SJCRH30 (cell line): ENCODE data around the gene PLEKHA4. TPM values are rescaled to one million over a fixed set of nuclear protein-coding genes. Genes with fewer than 3 reads are reported as not detected.
"Not testable (repeated sequence)": the region's sequence is repeated elsewhere in the genome, so short reads cannot be mapped to it uniquely, and the experiment has no call there.

Experiments used
- DNase-seq, 2 experiments: peaks; one replicate each; pipeline ENCODE4 v3.0.0-alpha.2; 2015 to 2020
- H3K27ac ChIP-seq: fragments of 250-450 bp; sonication (Bioruptor Pico); 2 replicates; pipeline ENCODE4 v1.5.1; 2020; ENCODE audit warnings: mild to moderate bottlenecking, moderate library complexity
- H3K27me3 ChIP-seq: fragments of 250-450 bp; sonication (Bioruptor Pico); 2 replicates; pipeline ENCODE4 v1.5.1; 2020; ENCODE audit warnings: mild to moderate bottlenecking, moderate library complexity
- H3K36me3 ChIP-seq: fragments of 250-450 bp; sonication (Bioruptor Pico); 2 replicates; pipeline ENCODE4 v1.5.1; 2020; ENCODE audit warnings: mild to moderate bottlenecking, moderate library complexity
- H3K4me1 ChIP-seq: fragments of 250-450 bp; sonication (Bioruptor Pico); 2 replicates; pipeline ENCODE4 v1.5.1; 2020; ENCODE audit warnings: mild to moderate bottlenecking, moderate library complexity
- H3K4me3 ChIP-seq: fragments of 250-450 bp; sonication (Bioruptor Pico); 2 replicates; pipeline ENCODE4 v1.5.1; 2020; ENCODE audit warnings: mild to moderate bottlenecking, moderate library complexity
- H3K9me3 ChIP-seq: fragments of 250-450 bp; sonication (Bioruptor Pico); replicated peaks from 2 replicates; pipeline ENCODE4 v1.5.1; 2020; ENCODE audit warnings: mild to moderate bottlenecking, moderate library complexity
- total RNA-seq: library from RNA; depleted of rRNA; stranded (reverse); fragments of >200 nt; shearing (Covaris generic); gene quantifications from 2 replicates; pipeline ENCODE4 v1.2.3, GENCODE V29; 2014; rRNA removed

PLEKHA4 gene
- total RNA-seq, 1 experiment from 2014 or later = 19.3 TPM

GRCh38 chr19:48795685-48796070 lies 72.7 kb downstream of the PLEKHA4 start:
- H3K4me1 ChIP-seq = peaks cover 22% of the 10 kb centered on the region
- H3K4me3 ChIP-seq = no peak overlapping the region
- no peaks in the 10 kb centered on the region for H3K27me3 ChIP-seq
- peak overlapping the region; percentile 22 for H3K27ac ChIP-seq
- no peak for DNase-seq
- no peaks in the 10 kb centered on the region for H3K36me3 ChIP-seq
- H3K9me3 ChIP-seq = no peaks in the 10 kb centered on the region

GRCh38 chr19:48795055-48795684 lies 73.2 kb downstream of the PLEKHA4 start:
- Histone ChIP-seq H3K27ac (peak overlapping the region; percentile 22), H3K4me3 (peak overlapping the region; percentile 56), H3K36me3 (no peaks in the 10 kb centered on the region), H3K9me3 (no peaks in the 10 kb centered on the region), H3K4me1 (peaks cover 22% of the 10 kb centered on the region), H3K27me3 (no peaks in the 10 kb centered on the region)
- DNase-seq = peak; percentile 91 to 95

- no peaks in the 10 kb centered on the region for H3K36me3 ChIP-seq
- no peak for DNase-seq
- H3K27ac ChIP-seq = no peak overlapping the region
- H3K27me3 ChIP-seq = no peaks in the 10 kb centered on the region
- H3K4me1 ChIP-seq = peaks cover 15% of the 10 kb centered on the region
- H3K9me3 ChIP-seq = no peaks in the 10 kb centered on the region
- no peak overlapping the region for H3K4me3 ChIP-seq
These were observed 74.1 kb downstream of the PLEKHA4 start for GRCh38 chr19:48794291-48794690.

- Histone ChIP-seq H3K4me3 (no peak overlapping the region), H3K27me3 (no peaks in the 10 kb centered on the region), H3K9me3 (no peaks in the 10 kb centered on the region), H3K27ac (no peak overlapping the region), H3K36me3 (no peaks in the 10 kb centered on the region), H3K4me1 (peaks cover 5% of the 10 kb centered on the region)
- no peak for DNase-seq
These were observed 75.1 kb downstream of the PLEKHA4 start for GRCh38 chr19:48793271-48793670.

GRCh38 chr19:48787331-48787730 lies 81.1 kb downstream of the PLEKHA4 start:
- H3K9me3 ChIP-seq, H3K4me1 ChIP-seq, H3K27ac ChIP-seq, DNase-seq, H3K4me3 ChIP-seq, H3K36me3 ChIP-seq, H3K27me3 ChIP-seq: not testable (repeated sequence)

Other genes starting within 250 kb of the PLEKHA4 start
- gene RPL18, start 249.4 kb downstream of the PLEKHA4 start, total RNA-seq = 1,609 and 2,008 TPM in 2 replicates
- 13.1 and 17.4 TPM in 2 replicates for gene SPHK2, start 249.1 kb downstream of the PLEKHA4 start, total RNA-seq
- 23.9 and 24.4 TPM in 2 replicates for gene DBP, start 231.2 kb downstream of the PLEKHA4 start, total RNA-seq
- gene CA11, start 222.4 kb downstream of the PLEKHA4 start, total RNA-seq = 10.7 and 11.8 TPM in 2 replicates
- 151 and 155 TPM in 2 replicates for gene NTN5, start 195.6 kb downstream of the PLEKHA4 start, total RNA-seq
- 0.08 and 0.30 TPM in 2 replicates for gene FUT2, start 172.6 kb downstream of the PLEKHA4 start, total RNA-seq
- gene MAMSTR, start 148.9 kb downstream of the PLEKHA4 start, total RNA-seq = 19.5 and 24.5 TPM in 2 replicates
- gene RASIP1, start 128.0 kb downstream of the PLEKHA4 start, total RNA-seq = 0.99 and 1.5 TPM in 2 replicates
- gene IZUMO1, start 121.7 kb downstream of the PLEKHA4 start, total RNA-seq = not detected in 2 replicates
- gene FUT1, start 116.0 kb downstream of the PLEKHA4 start, total RNA-seq = not detected in 2 replicates
- gene FGF21, start 113.1 kb downstream of the PLEKHA4 start, total RNA-seq = not detected in 2 replicates
- gene BCAT2, start 57.6 kb downstream of the PLEKHA4 start, total RNA-seq = 31.7 and 36.0 TPM in 2 replicates
- not detected in 2 replicates for gene HSD17B14, start 32.1 kb downstream of the PLEKHA4 start, total RNA-seq
- 11.1 and 12.5 TPM in 2 replicates for gene PPP1R15A, start 3.8 kb upstream of the PLEKHA4 start, total RNA-seq
- not detected in 2 replicates for gene TULP2, start 30.1 kb upstream of the PLEKHA4 start, total RNA-seq
- 91.2 and 97.1 TPM in 2 replicates for gene NUCB1, start 31.7 kb upstream of the PLEKHA4 start, total RNA-seq
- not detected in 2 replicates for gene DHDH, start 65.1 kb upstream of the PLEKHA4 start, total RNA-seq
- 49.1 and 56.9 TPM in 2 replicates for gene BAX, start 86.3 kb upstream of the PLEKHA4 start, total RNA-seq
- gene FTL, start 96.7 kb upstream of the PLEKHA4 start, total RNA-seq = 1,133 and 1,259 TPM in 2 replicates
- gene GYS1, start 124.7 kb upstream of the PLEKHA4 start, total RNA-seq = 38.9 and 42.8 TPM in 2 replicates
- 139 and 152 TPM in 2 replicates for gene RUVBL2, start 125.3 kb upstream of the PLEKHA4 start, total RNA-seq
- gene LHB, start 148.5 kb upstream of the PLEKHA4 start, total RNA-seq = not detected in 2 replicates
- not detected in 2 replicates for gene CGB3, start 155.7 kb upstream of the PLEKHA4 start, total RNA-seq
- gene CGB2, start 163.3 kb upstream of the PLEKHA4 start, total RNA-seq = not detected in 2 replicates
- not detected in 2 replicates for gene CGB1, start 168.3 kb upstream of the PLEKHA4 start, total RNA-seq
- not detected in 2 replicates for gene CGB5, start 175.2 kb upstream of the PLEKHA4 start, total RNA-seq
- gene CGB8, start 180.5 kb upstream of the PLEKHA4 start, total RNA-seq = not detected in 2 replicates
- not detected in 2 replicates for gene CGB7, start 189.1 kb upstream of the PLEKHA4 start, total RNA-seq
- gene NTF4, start 196.2 kb upstream of the PLEKHA4 start, total RNA-seq = not detected in 2 replicates
- not detected in 2 replicates for gene KCNA7, start 204.1 kb upstream of the PLEKHA4 start, total RNA-seq
- 241 and 253 TPM in 2 replicates for gene SNRNP70, start 216.8 kb upstream of the PLEKHA4 start, total RNA-seq
- 4.1 and 5.0 TPM in 2 replicates for gene LIN7B, start 245.8 kb upstream of the PLEKHA4 start, total RNA-seq